CD4-positive, alpha-beta T cell treated with Interleukin-17A for 1 hour (primary cell): ENCODE results near the gene CD55.
A peak's percentile ranks its signal among the peaks of the same experiment; 100 is the strongest.

Source experiments
- DNase-seq: peaks from one replicate; pipeline ENCODE4 v3.0.0-alpha.2; 2020

The CD55 gene

DNA sequence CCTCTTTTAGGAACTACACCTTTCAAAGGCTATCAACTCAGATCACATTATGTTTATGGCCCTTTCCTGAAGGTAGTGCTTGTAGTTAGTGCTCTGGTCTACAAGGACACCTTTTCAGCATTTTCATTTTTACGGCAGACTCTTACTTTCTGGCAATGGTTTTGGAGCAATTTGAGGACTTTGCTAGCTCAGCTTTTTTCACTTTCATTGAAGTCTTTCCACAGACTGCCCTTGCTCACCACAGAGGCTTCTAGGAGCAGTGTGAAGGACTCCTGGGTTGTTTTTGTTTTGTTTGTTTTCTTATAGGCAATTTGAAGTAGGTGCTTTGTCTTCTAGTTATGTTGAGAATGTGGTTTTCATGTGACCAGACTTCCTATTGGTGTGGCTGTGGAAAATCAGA lies 43.1 kb downstream of the CD55 start:
- no peak for DNase-seq

DNA sequence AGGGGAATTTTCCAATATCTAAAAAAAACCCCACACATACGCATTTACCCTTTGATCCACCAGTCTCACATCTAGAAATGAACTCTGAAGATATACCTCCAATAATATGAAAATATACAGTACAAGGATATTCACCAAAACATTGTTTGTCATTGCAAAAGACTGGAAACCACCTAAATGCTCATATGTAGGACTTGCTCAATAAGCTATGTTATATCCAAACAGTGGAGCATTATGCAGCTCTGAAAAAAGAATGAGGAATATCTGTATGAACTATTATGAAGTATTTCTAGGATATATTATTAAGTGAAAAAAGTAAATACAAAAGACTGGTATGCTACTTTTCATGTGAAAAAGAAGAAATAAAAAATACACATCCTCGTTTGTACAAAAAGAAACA lies 43.6 kb downstream of the CD55 start:
- no peak for DNase-seq

DNA sequence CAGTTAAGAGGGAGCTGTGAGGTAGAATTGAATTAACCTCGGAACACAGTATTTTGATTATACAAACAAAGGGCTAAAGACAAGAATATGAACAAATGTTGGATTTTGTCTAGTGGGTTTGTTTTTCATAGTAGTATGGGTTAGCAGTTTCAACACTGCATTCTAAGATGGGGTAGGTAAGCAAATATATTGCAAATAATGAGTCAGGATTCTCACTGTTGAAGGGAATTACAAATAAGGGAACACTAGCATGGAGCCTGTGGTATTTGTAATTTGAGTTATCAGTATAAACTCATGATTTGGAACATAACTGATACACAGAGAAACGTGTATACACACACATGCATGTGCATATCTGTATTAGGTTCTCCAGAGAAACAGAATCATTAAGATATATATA lies 44.5 kb downstream of the CD55 start:
- DNase-seq, result no peak

DNA sequence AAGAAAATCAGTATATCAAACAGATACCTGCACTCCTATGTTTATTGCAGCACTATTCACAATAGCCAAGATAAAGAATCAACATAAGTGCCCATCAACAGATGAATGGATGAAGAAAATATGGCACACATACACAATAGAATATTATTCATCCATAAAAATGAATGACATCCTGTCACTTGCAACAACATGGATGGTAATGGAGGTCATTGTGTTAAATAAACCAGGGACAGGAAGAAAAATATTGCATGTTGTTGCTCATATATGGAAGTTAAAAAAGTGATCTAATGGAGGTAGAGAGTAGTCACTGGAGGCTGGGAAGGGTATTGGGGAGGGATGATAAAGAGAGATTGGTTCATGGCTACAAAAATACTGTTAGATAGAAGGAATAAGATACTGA lies 67.2 kb downstream of the CD55 start:
- DNase-seq, result no peak

DNA sequence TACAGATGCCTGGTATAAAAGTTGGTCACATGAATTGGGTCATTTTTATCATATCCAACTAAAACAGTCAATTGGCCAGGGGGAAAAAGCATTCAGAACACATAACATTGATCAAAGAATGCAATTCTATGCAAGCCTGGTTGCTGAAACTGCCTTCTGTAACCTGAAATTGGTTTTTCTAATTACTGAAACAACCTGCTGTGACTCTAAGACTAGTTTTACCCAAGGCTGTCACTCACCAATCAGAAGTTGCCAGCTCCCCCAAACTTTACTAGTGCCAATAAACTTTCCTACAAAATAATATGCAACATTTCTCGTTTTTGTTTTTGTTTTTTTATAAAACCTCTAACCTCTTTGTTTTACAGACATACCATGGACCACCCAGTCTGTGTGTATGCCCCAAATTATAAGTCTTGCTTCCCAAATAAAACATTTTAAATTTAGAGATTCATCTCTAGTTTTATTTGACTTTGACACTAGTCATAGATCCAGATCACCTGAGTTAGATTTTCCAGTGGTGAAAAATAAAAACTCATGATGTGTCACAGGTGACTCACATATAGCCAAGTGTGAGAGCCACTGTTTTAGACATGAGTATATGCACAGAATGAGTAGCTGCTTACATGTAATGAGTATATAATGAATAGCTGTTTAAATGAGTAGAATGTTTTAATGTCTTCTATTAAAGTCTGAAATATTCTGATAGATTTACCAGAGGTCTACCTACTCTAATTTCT lies 68.4 kb downstream of the CD55 start:
- no peak for DNase-seq

DNA sequence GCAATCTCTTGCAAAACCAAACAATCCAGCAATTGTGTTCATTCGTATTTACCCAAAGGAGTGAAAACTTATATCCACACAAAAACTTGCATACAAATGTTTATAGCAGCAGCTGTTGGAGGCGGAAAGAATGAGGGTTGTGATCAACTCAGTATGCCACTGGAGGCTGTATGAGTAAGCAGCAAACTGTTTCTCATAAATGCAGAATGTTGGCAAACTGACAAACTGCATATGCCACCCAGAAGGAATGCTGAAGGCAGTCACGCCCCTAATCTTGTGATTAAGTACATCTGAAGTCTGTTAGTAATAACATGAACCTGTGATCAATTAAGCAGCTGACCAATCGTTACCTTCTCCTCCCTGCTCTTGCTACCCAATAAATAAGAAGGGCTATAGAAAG lies 72.1 kb downstream of the CD55 start:
- DNase-seq, result no peak

DNA sequence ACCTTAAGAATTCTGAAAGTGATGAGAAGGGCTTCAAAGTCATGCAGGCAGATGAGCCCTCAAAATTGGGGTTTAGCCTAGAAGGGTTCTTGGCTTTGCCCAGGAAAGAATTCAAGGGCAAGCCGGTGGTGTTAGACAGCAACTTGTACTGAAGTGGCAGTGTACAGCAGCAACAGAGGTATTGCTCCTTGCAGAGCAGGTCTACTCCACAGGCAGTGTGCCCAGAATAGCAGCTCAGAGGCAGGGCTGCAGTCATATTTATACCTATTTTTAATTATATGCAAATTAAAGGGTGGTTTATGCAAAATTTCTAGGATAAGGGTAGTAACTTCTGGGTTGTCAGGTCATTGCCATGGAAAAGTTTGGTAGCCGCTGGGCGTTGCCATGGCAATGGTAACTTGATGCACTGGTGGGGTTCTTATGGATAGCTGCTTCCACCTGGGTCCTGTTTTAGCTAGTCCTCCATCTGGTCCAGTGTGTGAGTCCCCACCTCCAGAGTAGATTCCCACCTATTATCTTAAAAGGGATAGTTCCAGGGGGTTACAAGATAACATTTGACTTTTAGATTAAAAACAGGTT lies 74.8 kb downstream of the CD55 start:
- no peak for DNase-seq

DNA sequence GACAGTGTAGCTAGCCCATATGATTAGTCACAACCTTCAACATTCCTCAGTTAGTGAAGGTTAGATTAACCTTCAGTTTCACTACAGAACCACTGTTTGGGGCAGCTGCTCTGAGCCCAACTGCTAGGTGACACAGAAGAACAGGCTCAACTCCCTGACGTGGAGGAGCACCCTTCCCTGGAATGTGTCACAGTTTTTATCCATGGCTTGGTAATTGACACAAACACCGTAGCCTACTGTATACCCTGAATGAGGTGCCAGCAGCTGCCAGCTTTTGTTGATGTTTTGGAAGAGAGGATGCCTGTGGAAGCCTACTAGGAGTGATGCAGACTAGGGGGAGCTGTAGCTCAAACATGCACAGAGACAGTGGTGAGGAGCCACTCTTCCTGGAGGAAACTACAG lies 76.0 kb downstream of the CD55 start:
- no peak for DNase-seq

DNA sequence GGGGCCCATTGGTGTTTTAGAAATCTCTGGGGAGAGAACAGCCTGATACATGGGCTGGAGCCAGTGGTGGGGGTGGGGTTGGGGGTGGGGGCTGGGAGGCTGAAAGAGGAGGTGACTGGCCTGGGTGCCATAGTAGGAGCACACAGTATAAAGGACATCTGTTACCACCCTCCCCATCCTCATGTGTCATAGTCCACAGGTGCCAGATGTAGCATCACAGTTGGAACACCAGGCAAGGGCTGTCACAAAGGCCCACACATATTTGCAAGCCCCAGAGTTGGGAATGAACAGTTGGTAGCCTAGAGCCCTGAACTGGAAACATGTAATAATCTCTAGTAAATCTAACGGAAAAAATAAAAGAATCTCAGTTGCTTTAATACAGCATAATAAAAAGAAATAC lies 77.5 kb downstream of the CD55 start:
- no peak for DNase-seq

DNA sequence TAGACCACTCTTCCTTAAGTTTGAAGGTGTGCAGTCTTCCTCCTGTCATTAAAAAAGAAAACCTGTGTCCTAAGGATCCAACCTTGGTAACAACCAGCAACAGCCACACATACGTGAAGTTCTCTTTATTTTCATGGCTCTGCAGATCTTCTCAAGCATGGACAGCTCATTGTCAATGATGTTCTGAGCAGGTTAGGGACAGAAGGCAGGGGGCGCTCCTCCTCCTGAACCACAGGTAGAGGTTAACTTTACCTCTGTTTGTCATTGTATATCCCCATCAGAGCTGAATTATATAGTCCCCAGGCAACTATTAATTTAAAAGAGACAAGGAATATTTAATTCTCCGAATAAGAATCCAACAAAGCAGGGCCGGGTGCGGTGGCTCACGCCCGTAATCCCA lies 80.1 kb downstream of the CD55 start:
- no peak for DNase-seq

DNA sequence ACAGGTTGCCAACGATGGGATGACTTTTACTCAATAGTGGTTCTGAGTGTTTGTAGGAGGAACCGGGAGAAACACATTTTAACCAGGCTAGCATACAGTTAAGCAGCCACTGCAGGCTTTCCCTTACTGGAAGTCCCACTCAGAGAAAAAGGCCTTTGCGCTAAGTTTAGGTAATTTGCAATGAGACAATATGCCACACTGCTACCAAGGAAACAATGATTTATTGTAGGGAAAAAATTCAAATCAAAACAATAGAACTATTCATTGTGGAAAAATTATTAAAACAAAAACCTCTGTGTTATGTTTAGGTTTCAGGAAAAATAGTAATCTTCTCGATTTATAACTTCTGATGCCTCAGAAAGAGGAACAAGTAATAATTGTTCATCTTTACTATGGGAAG lies 81.3 kb downstream of the CD55 start:
- no peak for DNase-seq

DNA sequence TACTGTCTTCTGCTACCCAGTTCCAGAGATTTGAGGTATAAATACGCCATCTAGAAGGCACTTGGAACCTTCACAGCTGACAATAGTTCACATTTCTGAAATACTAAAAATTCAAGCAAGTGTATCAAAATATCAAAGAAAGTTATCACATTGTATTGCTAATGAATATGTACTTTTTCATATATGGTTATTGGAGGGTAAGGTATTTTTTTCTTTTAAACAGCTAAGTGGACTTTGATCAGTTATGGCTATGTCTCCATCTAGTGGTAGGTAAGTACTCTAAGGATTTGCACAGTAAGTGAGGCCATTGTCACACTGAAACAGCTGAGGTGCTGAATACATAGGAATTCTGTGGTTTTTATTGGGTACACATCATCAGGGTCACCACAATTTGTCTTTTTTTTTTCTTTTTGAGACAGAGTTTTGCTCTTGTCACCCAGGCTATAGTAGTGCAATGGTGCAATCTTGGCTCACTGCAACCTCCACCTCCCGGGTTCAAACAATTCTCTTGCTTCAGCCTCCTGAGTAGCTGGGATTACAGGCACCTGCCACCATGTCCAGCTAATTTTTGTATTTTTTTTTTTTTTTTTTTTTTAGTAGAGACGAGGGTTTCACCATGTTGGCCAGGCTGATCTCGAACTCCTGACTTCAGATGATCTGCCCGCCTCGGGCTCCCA lies 83.5 kb downstream of the CD55 start:
- DNase-seq, result peak; percentile 65

DNA sequence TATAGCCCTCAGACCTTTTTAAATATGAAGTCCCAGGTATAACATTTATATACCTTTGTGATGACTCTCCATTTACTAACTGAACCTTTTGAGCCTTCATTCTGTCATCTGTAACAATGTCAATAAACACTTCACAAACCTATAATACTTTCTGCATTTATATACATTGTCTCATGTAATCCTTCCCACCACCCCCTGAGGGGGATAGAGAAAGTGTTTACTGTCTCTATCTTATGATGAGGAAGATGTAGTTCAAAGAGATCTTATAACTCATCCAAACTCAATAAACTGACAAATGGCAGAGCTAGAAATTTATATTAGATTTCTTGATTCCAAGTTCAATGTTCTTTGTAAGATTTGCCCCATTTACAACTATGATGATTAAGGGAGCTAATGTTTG lies 84.3 kb downstream of the CD55 start:
- no peak for DNase-seq

DNA sequence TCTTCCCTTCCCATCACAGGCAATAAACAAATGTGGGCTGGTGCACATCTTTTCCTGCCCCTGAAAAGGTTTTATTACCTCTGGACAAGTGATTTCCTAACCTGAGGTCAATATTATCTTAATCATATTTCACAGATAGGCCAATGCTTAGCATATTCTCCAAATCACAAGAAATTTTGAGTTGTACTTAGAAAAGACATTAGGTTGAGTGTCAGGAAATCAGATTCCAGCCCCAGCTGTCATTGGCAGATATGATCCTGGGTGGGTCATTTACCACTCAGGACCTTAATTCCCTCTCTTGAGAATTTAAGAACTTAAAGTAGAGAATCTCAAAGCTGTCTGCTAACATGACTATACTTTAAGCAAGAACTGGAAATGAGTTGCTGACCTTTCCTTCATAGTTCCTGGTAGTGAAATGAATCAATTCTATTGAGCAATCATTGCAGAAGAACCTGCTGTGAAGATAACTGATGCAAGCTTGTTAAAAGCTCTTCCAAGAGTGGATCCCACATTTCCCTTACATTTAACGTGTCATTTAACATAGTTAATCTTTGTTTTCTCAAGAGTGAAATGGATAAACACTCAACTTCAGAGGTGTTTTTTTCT lies 86.3 kb downstream of the CD55 start:
- DNase-seq, result no peak
